Brain pericyte (primary cell): Measurements from ENCODE around the gene ANKRD11.
"Not testable (repeated sequence)": the region's sequence is repeated elsewhere in the genome, so short reads cannot be mapped to it uniquely, and the experiment has no call there.

Source experiments
- DNase-seq: peaks from one replicate; pipeline ENCODE4 v3.0.0-alpha.2; 2012; ENCODE audit warnings: low read depth, low spot score

Gene ANKRD11

DNA sequence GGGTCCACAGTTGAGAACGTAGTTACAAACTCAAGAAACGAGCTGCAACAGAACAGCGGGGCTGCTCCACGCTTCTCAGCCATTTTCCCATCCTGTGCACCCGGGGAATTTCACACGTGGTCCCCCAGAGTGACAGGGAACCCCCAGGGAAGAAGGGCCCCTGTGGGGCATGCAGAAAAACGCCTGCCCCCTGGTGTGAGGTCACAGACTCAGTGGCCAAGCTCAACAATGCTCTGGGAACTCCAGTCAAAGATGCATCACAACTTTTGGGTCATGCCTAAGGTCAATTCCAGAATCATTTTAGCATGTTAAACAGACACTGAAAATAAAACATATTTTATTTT lies 157.5 kb downstream of the ANKRD11 start:
- no peak for DNase-seq

- DNase-seq = no peak
Observed at GRCh38 chr16:89332243-89332901, 158.0 kb downstream of the ANKRD11 start.

DNA sequence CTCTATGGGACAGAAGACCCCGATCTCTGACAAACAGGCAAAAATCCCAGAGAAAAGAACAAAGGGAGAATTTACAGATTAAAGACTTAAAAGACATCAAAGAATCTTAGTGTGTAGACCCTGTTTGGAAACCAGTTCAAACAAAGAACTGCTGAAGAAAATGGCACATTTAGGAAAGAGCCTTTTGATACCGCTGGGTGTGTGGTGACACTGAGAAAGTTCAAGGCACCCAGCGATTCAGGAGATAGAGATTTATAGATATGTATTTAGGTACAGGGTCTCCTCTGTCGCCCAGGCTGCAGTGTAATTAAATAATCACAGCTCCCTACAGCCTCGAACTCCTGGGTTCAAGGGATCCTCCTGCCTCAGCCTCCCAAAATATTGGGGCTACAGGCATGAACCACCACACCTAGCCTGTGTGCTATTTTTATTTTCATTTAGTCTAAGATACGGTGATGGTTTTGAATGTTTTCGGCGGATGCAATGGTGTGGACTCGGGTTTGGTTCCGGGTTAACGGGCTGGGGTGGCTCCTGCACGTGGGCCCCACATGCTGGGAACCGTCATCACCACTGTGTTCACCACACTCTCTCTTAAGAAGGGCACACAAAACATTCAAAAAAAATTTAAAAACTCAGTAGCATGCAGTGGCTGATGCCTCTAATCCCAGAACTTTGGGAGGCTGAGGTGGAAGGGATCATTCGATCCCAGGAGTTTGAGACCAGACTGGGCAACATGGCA lies 158.8 kb downstream of the ANKRD11 start:
- DNase-seq = no peak

GRCh38 chr16:89330177-89330856 lies 160.0 kb downstream of the ANKRD11 start:
- no peak for DNase-seq

GRCh38 chr16:89329830-89330176 lies 160.6 kb downstream of the ANKRD11 start:
- not testable (repeated sequence) for DNase-seq

- not testable (repeated sequence) for DNase-seq
Observed at GRCh38 chr16:89328412-89329400, 161.7 kb downstream of the ANKRD11 start.

DNA sequence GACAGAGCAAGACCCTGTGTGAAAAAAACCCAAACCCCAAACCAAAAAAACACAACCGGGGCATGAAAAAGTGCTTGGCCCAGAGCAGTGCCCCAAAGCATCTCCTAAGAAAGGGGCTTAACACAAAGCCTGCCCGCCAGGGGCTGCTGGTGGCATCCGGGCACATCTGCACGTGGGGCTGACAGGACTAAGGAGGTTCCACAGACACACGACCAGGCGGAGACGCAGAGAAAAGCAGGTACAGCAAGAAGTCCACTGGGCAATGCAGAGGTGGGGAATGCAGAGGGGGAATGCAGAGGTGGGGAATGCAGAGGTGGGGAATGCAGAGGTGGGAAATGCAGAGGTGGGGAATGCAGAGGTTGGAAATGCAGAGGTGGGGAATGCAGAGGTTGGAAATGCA lies 163.6 kb downstream of the ANKRD11 start:
- DNase-seq = no peak

DNA sequence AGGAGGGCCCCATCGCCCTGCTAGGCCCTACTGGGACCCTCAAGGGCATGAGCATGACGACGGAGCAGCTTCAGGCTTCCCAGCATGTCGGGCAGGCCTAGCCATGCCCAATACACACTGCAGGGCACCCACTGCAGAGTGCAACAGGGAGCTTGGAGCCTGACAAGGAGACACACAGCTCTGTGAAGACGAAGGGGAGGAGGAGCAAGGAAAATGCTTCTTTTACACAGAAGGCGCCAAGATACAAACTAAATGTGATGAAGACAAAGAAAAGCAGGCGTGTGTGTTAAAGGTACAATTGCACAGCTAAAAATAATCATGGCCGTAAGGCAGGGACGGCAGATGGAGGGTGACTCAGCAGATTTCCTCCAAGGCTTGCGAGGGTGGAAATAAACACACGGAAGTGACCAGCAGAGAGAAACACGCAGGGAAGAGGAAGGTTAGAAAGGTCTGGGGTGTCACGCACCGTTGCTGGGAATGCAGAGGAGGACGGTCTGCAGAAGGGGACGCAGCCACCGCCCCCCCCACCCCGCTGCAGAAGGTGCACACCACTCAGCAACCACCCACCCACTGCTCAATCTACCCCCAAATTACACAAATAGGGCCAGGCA lies 164.4 kb downstream of the ANKRD11 start:
- no peak for DNase-seq

DNA sequence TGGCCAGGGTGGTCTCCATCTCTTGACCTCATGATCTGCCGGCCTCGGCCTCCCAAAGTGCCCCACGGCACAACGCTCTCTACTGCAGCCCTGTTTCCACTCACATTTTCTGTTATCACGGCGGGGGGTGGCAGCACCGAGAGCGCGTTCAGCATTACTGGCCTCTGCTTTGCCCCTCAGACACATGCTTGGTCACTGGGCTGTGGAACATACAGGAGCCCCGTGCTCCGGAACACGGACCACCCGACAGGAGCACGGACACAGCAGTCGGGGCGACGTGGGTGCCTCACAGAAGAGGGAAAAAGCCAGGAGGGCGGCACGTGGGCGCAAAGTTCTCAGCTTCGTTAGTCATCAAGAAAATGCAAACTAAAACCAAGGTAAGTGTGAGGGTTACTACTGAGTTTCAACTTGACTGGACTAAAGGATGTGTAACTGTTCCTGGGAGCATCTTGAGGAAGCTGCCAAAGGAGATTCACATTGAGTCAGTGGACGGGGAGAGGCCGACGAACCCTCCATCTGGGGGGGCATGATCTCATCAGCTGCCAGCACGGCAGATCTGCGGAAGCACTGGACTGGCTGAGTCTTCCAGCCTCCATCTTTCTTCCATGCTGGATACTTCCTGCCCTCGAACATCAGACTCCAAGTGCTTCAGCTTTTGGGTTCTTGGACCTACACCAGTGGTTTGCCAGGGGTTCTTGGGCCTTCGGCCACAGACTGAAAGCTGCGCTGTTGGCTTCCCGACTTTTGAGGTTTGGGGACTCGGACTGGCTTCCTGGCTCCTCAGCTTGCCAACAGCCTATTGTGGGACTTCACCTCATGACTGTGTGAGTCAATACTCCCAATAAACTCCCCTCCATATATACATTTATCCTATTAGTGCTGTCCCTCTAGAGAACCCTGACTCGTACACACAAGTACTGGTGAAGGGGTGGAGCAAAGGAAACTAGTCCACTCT lies 166.0 kb downstream of the ANKRD11 start:
- DNase-seq = no peak

GRCh38 chr16:89323120-89323960 lies 167.0 kb downstream of the ANKRD11 start:
- no peak for DNase-seq

DNA sequence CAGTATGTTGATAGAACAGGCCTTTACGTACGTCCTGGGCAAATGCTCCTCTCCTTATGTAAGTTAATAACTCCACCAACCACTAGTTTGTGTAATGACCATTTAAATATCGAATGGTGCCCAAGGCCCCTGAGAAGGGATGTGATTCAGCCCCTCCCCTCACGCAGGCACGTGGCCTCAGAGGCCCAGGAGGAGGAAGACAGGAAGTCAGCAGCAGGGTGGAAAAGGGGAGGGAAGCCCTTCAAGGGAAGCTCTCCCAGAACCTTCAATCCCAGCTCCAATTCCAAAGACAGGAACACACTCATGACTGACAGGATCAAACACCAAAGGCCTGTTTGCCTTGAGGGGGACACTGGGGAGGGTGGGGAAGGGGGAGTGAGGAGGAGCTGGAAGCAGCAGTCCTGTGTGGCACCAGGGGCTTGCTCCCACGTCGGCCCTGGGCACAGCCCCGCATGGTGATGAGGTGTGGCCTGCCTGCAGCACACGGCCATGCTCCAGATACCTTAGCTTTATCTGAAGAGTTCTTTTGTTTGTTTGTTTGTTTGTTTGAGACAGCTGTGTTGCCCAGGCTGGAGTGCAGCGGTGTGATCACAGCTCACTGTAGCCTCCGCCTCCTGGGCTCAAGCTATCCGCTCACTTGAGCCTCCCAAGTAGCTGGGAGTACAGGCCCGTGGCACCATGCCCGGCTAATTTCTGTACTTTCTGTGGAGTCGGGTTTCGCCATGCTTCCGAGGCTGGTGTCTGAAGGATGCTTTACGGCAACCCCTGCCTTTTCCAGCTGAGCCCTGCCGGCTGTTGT lies 167.8 kb downstream of the ANKRD11 start:
- no peak for DNase-seq

- DNase-seq = no peak
Observed at GRCh38 chr16:89320782-89321501, 169.4 kb downstream of the ANKRD11 start.

GRCh38 chr16:89319886-89320781 lies 170.2 kb downstream of the ANKRD11 start:
- no peak for DNase-seq

DNA sequence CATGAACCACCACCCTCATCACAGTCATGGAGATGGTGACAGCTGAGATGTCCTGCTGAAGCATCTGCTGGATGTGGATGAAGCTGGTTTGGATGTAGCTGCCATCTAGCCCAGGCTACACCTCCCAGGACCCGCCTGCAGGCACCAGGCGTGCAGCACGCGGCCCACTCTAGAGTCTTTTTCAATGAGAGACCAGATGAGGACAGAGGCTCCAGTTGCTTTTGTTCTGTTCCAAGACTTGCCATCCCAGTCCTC lies 170.8 kb downstream of the ANKRD11 start:
- DNase-seq = no peak

DNA sequence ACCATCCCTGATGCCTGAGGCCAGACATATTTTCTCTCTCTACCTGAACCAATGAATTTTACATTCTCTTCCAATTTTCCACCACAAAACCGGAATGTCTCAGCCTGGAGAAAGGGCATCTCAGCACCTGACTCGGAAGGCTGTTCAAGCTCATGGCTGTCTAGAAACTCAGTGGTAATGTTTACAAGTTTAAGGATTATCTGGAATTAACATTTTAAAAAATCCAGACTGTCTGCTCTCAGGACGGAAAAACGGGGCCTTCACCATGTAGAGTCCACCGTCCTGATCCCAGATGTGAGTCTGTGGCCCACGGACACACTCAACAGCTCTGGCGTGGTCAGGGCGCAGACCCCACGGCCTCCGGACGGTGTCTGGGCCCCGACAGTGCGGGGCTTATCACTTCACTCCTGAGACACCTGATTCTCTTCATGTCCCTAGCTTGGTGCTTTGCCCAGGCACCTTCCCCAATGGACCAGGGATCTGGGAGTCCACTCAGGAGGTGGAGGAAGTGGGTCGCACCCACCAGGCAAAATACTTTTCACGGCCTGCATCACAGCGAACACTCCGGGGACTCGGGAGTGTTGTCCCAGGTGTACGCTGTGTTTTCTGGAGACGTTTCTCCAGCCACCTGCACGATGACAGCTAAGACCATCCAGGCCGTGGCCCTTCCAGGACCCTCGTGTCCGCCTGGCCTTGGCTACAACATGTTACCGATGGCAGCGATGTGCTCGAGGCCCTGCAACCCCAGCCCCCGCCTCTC lies 171.3 kb downstream of the ANKRD11 start:
- DNase-seq = no peak

GRCh38 chr16:89318430-89318758 lies 172.0 kb downstream of the ANKRD11 start:
- no peak for DNase-seq
